Gastrocnemius medialis (tissue), 4 donors: Measurements from ENCODE around the gene FH. TPM values are rescaled to one million over a fixed set of nuclear protein-coding genes. Genes with fewer than 3 reads are reported as not detected.

Source experiments
- ATAC-seq, 2 donors: fragments of 150-250 bp; one replicate each; pipeline ENCODE4 v1.9.1; 2016
- DNase-seq, 2 donors: peaks; one replicate each; pipeline ENCODE4 v3.0.0-alpha.2; 2019
- H3K27ac ChIP-seq, 4 donors: fragments of 200-600 bp; sonication (generic); 1 replicate in 1 of 4; 2 replicates in 3 of 4; pipeline ENCODE4 v1.5.1; 2016 to 2018; ENCODE audit warnings: mild to moderate bottlenecking in 2 of 4, moderate library complexity in 1 of 4
- H3K27me3 ChIP-seq, 3 donors: fragments of 200-600 bp; sonication (generic) in 2 of 3; 1 replicate in 1 of 3; 2 replicates in 2 of 3; pipeline versions ENCODE4 v1.5.1 to v1.6.0; 2016 to 2019; ENCODE audit warnings: mild to moderate bottlenecking in 1 of 3, moderate library complexity in 1 of 3
- H3K36me3 ChIP-seq, 2 donors: fragments of 200-600 bp; sonication (generic) in 1 of 2; one replicate each; pipeline ENCODE4 v1.5.1; 2017 to 2018
- H3K4me1 ChIP-seq, 2 donors: fragments of 200-600 bp; sonication (generic) in 1 of 2; one replicate each; pipeline ENCODE4 v1.5.1; 2016 to 2017; ENCODE audit warnings: mild to moderate bottlenecking in 2 of 2
- H3K4me3 ChIP-seq, 4 donors: fragments of 200-600 bp; sonication (generic) in 3 of 4; 1 replicate in 1 of 4; 2 replicates in 3 of 4; pipeline ENCODE4 v1.5.1; 2016 to 2019; ENCODE audit warnings: mild to moderate bottlenecking in 2 of 4
- H3K9me3 ChIP-seq, 3 donors: fragments of 200-600 bp; sonication (generic) in 2 of 3; 1 replicate in 1 of 3; 2 replicates in 2 of 3; pipeline ENCODE4 v1.5.1; 2016 to 2019
- CTCF ChIP-seq, 5 experiments: fragments of 450-650 bp in 3 of 5; fragments of 200-600 bp in 2 of 5; sonication (generic) in 2 of 5; IDR thresholded peaks in 4 of 5; conservative IDR thresholded peaks in 1 of 5; 1 replicate in 4 of 5; 2 replicates in 1 of 5; pipeline ENCODE4 v1.5.1; 2016 to 2019; ENCODE audit warnings: antibody characterized with exemption in 5 of 5, mild to moderate bottlenecking in 3 of 5, moderate library complexity in 3 of 5
- POLR2A ChIP-seq, 2 donors: fragments of 450-650 bp; IDR thresholded peaks; one replicate each; pipeline ENCODE4 v1.6.1; 2017; ENCODE audit warnings: antibody characterized with exemption in 2 of 2, mild to moderate bottlenecking in 2 of 2, moderate library complexity in 2 of 2
- in situ Hi-C, 4 donors: fragments of 200-750 bp; cut with MboI; loops; one replicate each; pipeline versions ENCODE4 v1.15.0 to v1.8.0; 2017; ENCODE audit warnings: low sequenced_read_pairs in 4 of 4
- intact Hi-C: fragments of 100-400 bp; cut with DNase I; formaldehyde crosslinking; loops from one replicate; pipeline ENCODE4 v1.15.1; 2023; ENCODE audit warnings: low total_unique reads
- total RNA-seq, 4 donors: library from RNA; depleted of rRNA; stranded (reverse); fragments of >200 nt; gene quantifications; one replicate each; pipeline versions ENCODE4 v1.1.0 to v1.2.3, GENCODE V29; 2016

Gene FH
- total RNA-seq, 4 donors from 2014 or later: 93.0 to 166 (median 112) TPM

- Histone ChIP-seq H3K36me3 (no peaks in the 10 kb centered on the region), H3K27me3 (no peaks in the 10 kb centered on the region), H3K4me3 (no peak overlapping the region), H3K4me1 (no peaks in the 10 kb centered on the region), H3K27ac (no peak overlapping the region), H3K9me3 (no peaks in the 10 kb centered on the region)
- no peak for ATAC-seq
- no peak for TF ChIP-seq CTCF (IDR thresholded peaks at IDR 0.05 in 4 of 5, conservative IDR thresholded peaks at IDR 0.05 in 1 of 5)
- TF ChIP-seq POLR2A (IDR thresholded peaks at IDR 0.05): no peak
- DNase-seq: no peak
- intact Hi-C loops: no loop called here
- in situ Hi-C loops: no loop called here
These were observed 30.8 kb upstream of the FH start for GRCh38 chr1:241550318-241550717.

- ATAC-seq (no peak), DNase-seq (no peak)
- Histone ChIP-seq H3K9me3 (no peaks in the 10 kb centered on the region), H3K36me3 (no peaks in the 10 kb centered on the region), H3K4me1 (no peaks in the 10 kb centered on the region), H3K27me3 (no peaks in the 10 kb centered on the region), H3K4me3 (no peak overlapping the region), H3K27ac (no peak overlapping the region)
- in situ Hi-C loops (loop anchor here in 1 of 4 donors (25.0 kb wide), 1 partner anchor 289 kb away; the partner anchor contains the start of gene EXO1), intact Hi-C loops (no loop called here)
- TF ChIP-seq POLR2A (IDR thresholded peaks at IDR 0.05) (no peak), CTCF (IDR thresholded peaks at IDR 0.05 in 4 of 5, conservative IDR thresholded peaks at IDR 0.05 in 1 of 5) (no peak)
These were observed 28.5 kb upstream of the FH start for GRCh38 chr1:241548008-241548407.

- H3K9me3 ChIP-seq: no peaks in the 10 kb centered on the region
- ATAC-seq (no peak), DNase-seq (no peak)
- H3K27me3 ChIP-seq: no peaks in the 10 kb centered on the region
- no peak overlapping the region for H3K27ac ChIP-seq
- H3K4me3 ChIP-seq: no peak overlapping the region
- in situ Hi-C loops (loop anchor here in 1 of 4 donors (25.0 kb wide), 1 partner anchor 295 kb away; the partner anchor contains the start of gene EXO1), intact Hi-C loops (no loop called here)
- H3K4me1 ChIP-seq: no peaks in the 10 kb centered on the region
- TF ChIP-seq CTCF (IDR thresholded peaks at IDR 0.05 in 4 of 5, conservative IDR thresholded peaks at IDR 0.05 in 1 of 5) (no peak), POLR2A (IDR thresholded peaks at IDR 0.05) (no peak)
- H3K36me3 ChIP-seq: no peaks in the 10 kb centered on the region
These were observed 22.8 kb upstream of the FH start for GRCh38 chr1:241542199-241542907.

GRCh38 chr1:241536969-241537368, 17.4 kb upstream of the FH start:
- ATAC-seq (no peak), DNase-seq (no peak)
- Histone ChIP-seq H3K4me3 (no peak overlapping the region), H3K27ac (no peak overlapping the region), H3K36me3 (no peaks in the 10 kb centered on the region), H3K4me1 (no peaks in the 10 kb centered on the region), H3K27me3 (no peaks in the 10 kb centered on the region), H3K9me3 (no peaks in the 10 kb centered on the region)
- in situ Hi-C loops: loop anchor here in 1 of 4 donors (25.0 kb wide), 1 partner anchor 300 kb away; the partner anchor contains the start of gene EXO1
- intact Hi-C loops: no loop called here
- TF ChIP-seq CTCF (IDR thresholded peaks at IDR 0.05 in 4 of 5, conservative IDR thresholded peaks at IDR 0.05 in 1 of 5) (no peak), POLR2A (IDR thresholded peaks at IDR 0.05) (no peak)
